ENCODE measurements around the gene COL26A1.

GRCh38 chr7:101581891-101582290 is 219.2 kb downstream of the COL26A1 start:
- TF ChIP-seq CTCF (IDR thresholded peaks at IDR 0.05) (no peak), EP300 (IDR thresholded peaks at IDR 0.05) (no peak)

All from stomach (tissue), 4 donors.